IPS-18c (cell line): Measurements from ENCODE around the gene RASGRF2.

Experiments used
- H3K4me3 ChIP-seq: 2 replicates; pipeline ENCODE4 v1.7.0; 2013; ENCODE audit warnings: low read depth, mild to moderate bottlenecking, low read length, moderate library complexity; ENCODE audit not compliant: insufficient read depth
- H3K9me3 ChIP-seq: one replicate; pipeline ENCODE4 v1.6.1; 2013; ENCODE audit warnings: mild to moderate bottlenecking, low read length, moderate library complexity; ENCODE audit not compliant: control insufficient read depth, insufficient read depth

The RASGRF2 gene

DNA sequence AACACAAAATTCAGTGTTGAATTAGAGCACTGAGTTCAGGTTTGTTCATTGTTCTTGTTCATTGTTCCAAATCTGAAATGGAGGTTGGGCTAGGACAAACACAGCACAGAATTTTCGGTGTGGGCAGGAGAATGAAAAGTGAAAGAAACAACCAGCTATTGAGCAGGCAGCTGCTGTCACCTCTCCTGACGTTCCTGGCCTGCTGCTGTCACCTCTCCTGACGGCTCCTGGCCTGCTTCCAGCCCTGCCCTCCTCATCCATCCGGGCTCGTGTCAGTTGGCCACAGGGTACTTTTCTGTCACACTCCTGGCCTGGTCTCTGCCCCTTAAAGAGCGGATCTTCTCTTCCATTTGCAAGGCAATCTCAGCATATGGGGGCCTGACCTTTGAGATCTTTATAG lies 227.7 kb downstream of the RASGRF2 start:
- H3K9me3 ChIP-seq = no peaks in the 10 kb centered on the region
- no peak overlapping the region for H3K4me3 ChIP-seq

DNA sequence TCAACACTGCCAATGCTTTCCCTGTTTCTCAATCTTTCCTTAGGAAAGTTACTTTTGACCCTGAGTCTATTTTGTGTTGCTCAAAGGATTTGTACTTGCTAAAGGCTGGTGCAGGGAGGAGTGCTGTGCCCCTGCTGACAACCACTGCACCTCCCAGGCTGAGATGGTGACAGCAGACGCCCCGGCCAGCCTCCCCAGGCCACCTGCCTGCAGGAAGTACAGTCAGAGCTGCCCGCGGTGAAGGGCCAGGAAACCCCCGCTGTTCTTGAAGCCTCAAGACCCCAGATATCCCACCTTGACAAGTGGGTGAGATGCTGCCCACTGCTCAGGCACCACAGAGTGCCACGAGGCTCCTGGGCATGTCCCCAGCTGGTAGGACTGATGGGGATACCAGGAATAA lies 228.8 kb downstream of the RASGRF2 start:
- H3K4me3 ChIP-seq = no peak overlapping the region
- no peaks in the 10 kb centered on the region for H3K9me3 ChIP-seq

DNA sequence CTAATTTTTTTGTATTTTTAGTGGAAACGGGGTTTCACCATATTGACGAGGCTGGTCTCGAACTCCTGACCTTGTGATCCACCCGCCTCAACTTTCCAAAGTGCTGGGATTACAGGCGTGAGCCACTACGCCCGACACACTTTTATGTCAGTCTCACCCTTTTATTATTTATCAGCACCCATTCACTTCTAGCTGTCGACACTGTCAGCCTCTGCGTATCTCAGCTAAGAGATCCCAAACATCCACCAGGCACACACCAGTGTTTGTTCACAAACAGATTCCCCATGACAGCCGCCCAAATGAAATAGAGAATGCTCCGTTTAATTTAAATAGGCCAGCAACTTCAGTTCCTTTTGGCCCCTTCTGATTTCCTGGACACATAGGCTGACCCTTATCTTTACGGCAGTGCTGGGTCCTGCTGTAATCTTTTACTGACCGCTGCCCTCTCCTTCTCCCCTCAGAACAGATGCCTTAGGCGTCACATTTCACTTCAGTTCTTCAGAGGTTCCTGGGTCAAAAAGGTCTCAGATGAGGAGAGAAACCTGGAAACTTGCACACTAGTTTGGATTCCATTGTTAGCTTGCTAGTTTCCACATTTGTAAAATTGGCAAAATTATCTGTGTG lies 229.8 kb downstream of the RASGRF2 start:
- no peak overlapping the region for H3K4me3 ChIP-seq

DNA sequence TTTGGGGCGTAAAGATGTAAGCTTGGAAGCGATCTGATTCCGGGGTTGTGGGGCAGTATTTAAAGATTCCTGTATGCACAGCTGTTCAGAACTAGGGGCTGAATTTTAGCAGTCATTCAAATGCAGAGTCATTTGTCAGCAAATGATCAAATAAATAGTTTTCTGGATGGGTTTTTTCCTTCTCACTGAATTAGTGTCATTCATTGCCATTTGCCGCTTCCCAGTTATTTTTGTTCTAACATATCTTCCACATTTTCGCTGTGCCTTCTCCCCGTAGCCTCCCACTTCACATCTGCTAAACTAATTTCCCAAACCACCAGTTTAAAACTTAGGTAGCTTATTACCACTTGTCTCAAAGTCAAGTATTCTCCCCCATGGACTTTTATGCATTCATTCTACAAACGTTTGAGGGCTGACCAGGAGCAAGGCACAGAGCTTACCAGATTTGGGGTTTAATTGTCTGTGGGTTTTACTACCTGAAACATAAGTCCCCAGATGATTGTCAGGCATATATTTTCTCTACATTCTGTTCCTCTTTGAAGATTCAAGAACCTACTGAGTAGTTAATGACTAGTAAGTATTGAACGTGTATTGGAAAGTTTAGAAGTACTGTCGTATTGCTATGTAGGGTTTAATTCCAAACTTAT lies 231.7 kb downstream of the RASGRF2 start:
- no peaks in the 10 kb centered on the region for H3K9me3 ChIP-seq
- no peak overlapping the region for H3K4me3 ChIP-seq

More for the DNA sequence above, 229.8 kb downstream of the RASGRF2 start:
- H3K9me3 ChIP-seq = no peaks in the 10 kb centered on the region

DNA sequence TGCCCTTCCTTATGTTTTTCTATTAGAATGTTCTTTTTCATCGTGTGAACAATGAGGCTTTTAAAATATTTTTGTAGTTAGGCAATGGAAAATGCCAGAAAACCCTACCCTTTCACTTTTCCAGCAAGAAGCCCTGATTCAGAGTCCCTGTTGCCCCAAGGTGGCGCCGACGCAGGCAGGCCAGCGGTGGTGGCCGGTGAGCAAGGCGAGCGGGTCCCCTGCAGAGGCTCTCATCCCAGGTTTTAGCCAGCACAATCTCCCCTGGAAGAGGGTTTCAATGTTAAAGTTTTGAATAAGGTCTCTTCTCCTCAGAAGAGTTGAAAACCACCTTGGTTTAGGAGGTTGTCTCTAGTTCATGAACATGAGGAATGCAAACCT lies 232.2 kb downstream of the RASGRF2 start:
- Histone ChIP-seq H3K9me3 (no peaks in the 10 kb centered on the region), H3K4me3 (no peak overlapping the region)

DNA sequence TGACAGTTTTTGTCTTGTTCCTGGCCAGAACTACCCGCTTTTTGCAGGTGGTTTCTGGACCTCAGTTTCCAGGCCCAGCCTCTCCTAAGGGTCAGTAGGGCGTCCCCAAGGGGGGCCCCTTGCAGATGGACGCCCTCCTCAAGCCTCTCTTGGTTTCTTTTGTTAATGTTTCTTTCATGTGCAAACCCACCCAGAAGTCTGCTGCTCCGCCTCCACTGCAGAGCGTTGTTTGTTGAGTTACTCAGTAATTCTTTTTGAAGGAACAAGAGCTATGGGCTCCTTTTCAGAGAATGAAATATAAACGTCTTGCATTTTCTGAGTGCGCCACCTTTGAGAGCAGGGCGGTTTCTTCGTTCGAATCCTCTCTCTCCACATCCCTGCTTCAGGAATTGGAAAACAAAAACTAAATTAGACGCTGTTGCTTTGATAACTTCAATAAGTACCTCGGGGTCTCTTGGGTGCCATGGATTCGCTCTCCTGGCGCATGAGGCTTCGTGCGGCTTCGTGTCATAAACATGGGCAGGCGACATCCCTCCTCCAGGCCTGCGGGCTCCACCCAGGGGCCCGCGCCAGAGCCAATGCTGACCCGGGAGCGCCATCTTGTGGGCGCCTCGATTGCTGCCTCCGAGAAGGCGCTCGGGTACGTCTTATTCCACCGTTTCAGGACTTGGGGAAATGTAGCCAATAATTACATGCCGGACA lies 234.6 kb downstream of the RASGRF2 start:
- Histone ChIP-seq H3K4me3 (no peak overlapping the region), H3K9me3 (no peaks in the 10 kb centered on the region)

DNA sequence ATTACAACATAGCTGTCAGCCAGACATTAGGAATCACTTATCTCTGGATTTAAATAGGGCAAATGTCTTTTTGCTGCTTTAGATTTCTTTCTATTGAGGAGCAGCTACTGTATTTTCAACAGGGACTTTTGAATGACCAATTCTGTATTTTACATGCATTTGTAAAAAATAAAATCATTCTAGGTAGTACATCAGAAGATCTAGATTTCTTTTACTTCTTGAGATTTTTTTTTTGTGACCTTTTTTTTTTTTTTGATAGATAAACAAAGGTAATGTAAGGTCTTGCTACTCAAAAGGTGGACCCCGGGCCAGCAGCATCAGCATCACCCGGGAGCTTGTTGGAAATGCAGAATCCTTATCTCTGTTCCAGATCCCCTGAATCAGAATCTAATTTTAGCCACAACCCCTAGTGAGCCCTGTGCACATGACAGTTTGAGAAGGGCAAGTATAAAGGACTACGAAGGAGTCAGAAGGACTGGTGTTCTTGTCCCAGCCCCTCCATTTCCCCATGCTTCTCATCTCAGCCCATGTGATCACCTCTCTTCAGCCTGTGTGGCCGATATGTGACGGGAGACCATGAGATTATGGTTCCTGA lies 235.3 kb downstream of the RASGRF2 start:
- Histone ChIP-seq H3K9me3 (no peaks in the 10 kb centered on the region), H3K4me3 (no peak overlapping the region)

DNA sequence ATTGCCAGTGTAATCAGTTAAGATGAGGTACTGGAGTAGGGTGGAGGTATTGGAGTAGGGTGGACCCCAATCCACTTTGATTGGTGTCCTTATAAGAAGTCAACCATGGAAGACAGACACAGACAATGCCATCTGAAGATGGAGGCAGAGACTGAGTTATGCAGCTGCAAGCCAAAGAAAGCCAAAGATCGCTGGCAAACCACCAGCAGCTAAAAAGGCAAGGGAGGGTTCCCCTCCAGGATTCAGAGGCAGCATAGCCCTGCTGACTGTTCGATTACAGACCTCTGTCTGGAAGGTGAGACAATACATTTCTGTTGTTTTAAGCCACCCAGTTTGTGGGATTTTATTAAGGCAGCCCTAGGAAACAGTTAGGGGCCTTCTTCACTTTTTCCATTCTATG lies 242.5 kb downstream of the RASGRF2 start:
- H3K9me3 ChIP-seq = no peaks in the 10 kb centered on the region

DNA sequence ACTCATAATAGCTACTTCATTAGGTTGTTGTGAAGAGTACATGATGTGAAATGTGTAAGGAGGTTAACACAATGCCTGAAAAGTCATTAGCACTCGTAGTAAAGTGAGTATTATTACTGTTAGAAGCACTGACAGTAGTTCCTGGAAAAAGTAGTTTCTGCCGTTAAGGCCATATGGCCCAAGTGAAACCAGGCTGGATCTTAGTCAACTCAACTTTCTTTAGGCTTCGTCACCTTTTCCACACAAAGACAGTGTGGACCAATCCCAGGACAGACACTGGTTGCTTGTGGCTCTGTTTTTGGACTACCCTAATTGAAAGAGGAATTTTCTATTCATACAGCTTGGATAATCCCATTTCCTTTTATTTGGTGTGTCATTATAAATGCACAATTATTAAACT lies 243.6 kb downstream of the RASGRF2 start:
- H3K9me3 ChIP-seq = no peaks in the 10 kb centered on the region

More for the DNA sequence above, 242.5 kb downstream of the RASGRF2 start:
- H3K4me3 ChIP-seq = no peak overlapping the region

DNA sequence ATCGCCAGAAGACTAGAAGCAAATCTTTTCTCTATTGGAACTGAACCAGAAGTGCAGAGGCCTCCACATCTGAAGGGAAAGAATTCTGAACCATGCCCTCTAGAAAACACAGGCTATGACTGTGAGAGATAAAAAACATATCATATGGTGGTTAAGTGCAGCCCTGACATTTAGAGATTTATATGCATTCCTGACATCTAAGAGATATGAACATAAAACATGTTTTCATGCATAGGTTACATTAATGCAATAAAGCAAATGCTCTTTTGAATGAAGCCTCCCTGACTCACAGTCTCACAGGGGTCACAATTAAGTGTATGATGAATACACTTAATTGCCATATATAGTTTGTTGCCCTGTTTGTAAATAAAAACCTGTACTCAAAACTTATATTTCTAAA lies 244.0 kb downstream of the RASGRF2 start:
- H3K9me3 ChIP-seq = no peaks in the 10 kb centered on the region
- no peak overlapping the region for H3K4me3 ChIP-seq

More for the DNA sequence above, 243.6 kb downstream of the RASGRF2 start:
- H3K4me3 ChIP-seq = no peak overlapping the region

DNA sequence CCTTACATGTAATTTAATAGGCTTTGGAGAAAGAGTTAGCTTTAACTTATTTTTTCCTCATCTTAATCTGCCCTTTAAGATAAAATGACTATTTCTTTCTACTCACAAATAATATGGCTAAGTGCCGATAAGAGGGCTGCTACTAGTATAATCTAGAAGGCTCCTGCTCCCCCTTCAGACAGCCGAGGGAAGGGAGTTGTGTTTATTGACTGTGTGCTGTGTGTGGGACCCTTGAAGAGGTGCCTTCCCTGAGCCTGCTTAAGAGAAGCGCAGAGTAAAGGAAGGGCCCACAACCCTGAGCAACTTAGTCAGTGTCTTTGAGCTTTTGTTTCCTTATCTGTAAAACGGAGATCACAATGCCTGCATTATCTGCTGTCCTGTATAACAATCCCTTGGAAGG lies 244.9 kb downstream of the RASGRF2 start:
- H3K9me3 ChIP-seq = no peaks in the 10 kb centered on the region

DNA sequence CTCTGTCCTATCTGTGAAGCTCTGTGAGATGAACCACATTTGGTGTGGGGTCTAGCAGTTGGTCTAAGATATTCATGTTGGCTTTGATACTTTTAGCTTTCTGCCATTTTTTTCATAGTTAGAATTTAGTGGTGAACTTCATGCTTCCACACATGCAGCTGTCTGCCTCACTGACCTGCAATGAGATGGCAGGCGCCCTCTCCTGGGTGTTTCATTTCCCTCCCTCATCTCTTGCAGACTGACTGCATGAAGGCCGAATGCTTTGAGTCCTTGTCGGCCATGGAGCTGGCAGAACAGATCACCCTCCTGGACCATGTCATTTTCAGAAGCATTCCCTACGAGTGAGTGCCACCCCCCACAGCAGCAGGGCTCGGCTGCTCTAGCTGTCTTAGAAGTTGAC lies 246.8 kb downstream of the RASGRF2 start:
- no peak overlapping the region for H3K4me3 ChIP-seq
- no peaks in the 10 kb centered on the region for H3K9me3 ChIP-seq

More for the DNA sequence above, 244.9 kb downstream of the RASGRF2 start:
- no peak overlapping the region for H3K4me3 ChIP-seq

DNA sequence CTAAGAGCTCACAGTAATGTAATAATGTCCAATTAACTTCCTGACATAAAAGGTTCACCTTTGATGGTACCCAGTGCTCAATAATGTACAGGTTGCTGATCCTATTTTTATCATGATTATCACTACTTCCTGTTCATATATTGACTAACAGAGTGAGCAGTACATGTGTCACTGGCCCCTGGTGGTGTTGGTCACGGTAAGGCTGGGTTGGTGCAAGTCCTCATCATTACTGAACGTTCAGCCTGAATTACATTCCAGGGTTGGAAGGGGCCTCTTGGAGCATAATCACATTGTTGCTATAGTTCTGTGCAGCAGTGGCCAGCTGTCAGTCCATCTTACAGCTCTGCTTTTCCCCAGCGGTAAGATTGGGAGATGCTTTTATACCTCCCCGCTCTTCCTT lies 248.7 kb downstream of the RASGRF2 start:
- Histone ChIP-seq H3K9me3 (no peaks in the 10 kb centered on the region), H3K4me3 (no peak overlapping the region)

DNA sequence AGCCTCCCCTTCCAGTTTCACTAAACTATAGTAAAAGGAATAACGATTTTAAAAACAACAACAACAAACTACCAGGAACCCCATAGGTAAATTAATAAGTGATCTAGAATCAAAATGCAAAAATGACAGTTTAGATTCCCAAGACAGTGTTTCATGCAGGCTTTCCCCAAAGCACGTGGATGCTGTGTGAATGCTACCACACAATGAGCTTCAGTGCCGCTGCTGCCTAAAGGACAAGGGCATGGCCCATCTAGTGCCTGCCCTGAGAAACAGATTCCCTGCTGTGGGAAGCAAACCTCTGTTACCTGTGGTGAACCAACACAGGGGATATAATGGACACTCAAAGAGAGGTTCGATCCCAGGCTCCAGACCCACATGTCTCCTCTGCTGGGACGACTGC lies 249.2 kb downstream of the RASGRF2 start:
- Histone ChIP-seq H3K9me3 (no peaks in the 10 kb centered on the region), H3K4me3 (no peak overlapping the region)

DNA sequence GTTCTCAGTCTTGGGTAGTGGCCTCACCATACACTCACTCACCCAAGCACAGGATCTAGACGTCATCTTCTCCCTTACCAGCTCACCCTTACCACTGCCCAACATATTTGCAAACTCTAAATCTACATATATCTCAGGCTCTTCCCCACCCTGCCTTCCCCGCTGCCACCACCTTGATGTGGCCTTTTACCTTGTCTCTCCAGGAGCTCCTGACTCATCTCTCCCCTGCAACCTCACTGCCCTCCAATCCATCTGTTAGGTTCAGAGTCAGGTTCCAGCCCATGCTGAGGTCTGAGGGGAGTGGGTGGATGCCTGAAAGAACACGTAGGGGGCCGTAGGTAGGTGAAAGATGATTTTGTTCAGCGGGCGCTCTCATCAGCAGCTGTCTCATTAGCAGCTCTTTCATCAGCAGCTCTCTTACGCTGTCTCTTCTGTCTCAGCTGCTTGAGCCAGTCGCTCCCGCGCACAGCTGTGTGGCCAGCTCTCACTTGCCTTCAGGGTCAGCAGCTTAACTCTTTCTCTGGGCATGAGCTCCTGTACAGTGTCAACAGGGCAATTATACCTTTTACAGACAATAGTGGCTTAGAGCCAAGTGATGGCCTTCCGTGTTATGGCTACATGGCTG lies 249.8 kb downstream of the RASGRF2 start:
- H3K9me3 ChIP-seq = no peaks in the 10 kb centered on the region

DNA sequence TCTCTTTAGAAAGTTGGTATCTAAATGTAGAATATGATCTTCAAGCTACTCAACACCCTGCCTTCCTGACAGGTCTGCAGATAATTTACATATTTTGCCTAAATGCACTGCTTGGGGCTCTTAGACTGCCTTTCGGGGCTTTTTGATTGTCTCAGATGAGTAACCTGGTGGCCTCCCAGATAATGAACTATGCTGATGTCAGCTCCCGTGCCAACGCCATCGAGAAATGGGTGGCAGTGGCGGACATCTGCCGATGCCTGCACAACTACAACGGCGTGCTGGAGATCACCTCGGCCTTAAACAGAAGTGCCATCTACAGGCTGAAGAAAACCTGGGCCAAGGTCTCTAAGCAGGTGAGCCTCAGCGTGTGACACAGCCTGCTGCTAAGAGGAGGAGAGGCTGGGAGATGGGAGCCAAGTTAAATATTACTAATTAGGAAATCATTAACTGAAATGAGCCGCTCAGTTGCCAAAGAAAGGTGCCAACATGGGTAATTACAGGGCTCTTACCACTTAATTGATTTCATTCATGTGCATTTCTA lies 252.1 kb downstream of the RASGRF2 start:
- Histone ChIP-seq H3K4me3 (no peak overlapping the region), H3K9me3 (no peaks in the 10 kb centered on the region)

More for the DNA sequence above, 249.8 kb downstream of the RASGRF2 start:
- H3K4me3 ChIP-seq = no peak overlapping the region

DNA sequence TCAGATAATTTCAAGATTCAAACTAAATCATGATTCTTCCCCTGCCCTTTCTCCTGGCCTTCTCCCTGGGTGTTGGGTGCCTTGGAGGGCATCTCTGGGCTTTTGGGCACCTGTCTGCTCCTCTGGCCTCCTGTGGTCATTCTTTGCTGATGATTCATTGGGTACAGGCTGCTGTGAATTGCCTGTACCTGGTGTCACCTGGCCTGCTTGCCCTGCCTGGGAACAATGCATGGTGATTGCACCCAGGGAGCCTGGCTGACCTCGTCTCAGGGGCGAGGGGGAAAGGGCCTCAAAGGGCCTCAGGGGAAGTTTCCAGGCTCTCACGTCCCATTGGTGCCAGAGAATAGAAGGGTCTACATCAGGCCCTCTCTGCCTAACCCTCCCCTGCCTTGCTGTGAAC lies 252.9 kb downstream of the RASGRF2 start:
- H3K9me3 ChIP-seq = no peaks in the 10 kb centered on the region
- H3K4me3 ChIP-seq = no peak overlapping the region
